Gastrocnemius medialis (tissue), 4 donors: ENCODE measurements around the gene MRM2.

Source experiments
- CTCF ChIP-seq, 5 experiments: fragments of 450-650 bp in 3 of 5; fragments of 200-600 bp in 2 of 5; sonication (generic) in 2 of 5; IDR thresholded peaks in 4 of 5; conservative IDR thresholded peaks in 1 of 5; 1 replicate in 4 of 5; 2 replicates in 1 of 5; pipeline ENCODE4 v1.5.1; 2016 to 2019; ENCODE audit warnings: antibody characterized with exemption in 5 of 5, mild to moderate bottlenecking in 3 of 5, moderate library complexity in 3 of 5
- POLR2A ChIP-seq, 2 donors: fragments of 450-650 bp; IDR thresholded peaks; one replicate each; pipeline ENCODE4 v1.6.1; 2017; ENCODE audit warnings: antibody characterized with exemption in 2 of 2, mild to moderate bottlenecking in 2 of 2, moderate library complexity in 2 of 2

DNA sequence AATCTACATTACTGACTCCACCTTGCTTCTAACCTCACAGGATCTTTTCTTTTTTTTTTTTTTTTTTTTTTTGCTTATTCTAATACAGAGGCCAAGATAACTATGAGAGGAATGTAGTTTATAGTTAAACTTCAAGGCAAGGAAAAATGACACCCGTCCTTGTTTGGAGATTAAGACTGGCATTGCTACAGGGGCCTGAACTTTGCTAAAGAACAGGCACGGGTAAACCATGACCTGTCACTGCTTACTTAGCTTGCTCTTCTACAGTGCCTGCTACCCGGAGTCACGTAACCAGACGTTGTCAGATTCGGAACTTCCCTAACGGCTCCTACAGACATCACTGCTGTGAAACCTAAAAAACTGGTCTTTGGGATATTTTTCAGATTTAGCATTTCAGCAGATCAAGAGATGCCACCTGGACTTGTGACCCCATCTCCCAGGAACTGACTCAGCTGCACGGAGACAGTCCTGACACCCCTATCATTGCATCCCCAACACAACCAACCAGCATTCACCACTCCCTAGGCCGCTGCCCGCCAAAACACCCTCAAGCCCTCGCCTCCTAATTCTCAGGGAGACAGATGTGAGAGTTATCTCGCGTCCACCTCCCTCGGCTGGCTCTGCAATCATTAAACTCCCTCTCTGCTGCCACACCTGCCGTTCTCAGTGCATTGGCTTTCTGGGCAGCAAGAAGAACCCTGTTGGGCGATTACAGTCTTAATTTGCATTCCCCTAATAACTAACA lies 36.8 kb downstream of the MRM2 start:
- TF ChIP-seq CTCF (IDR thresholded peaks at IDR 0.05 in 4 of 5, conservative IDR thresholded peaks at IDR 0.05 in 1 of 5) (no peak), POLR2A (IDR thresholded peaks at IDR 0.05) (no peak)
